Right lobe of liver (tissue), 6 donors: ENCODE measurements around the gene FAM229A. TPM values are rescaled to one million over a fixed set of nuclear protein-coding genes. Genes with fewer than 3 reads are reported as not detected.

ENCODE experiments used
- ATAC-seq, 4 donors: fragments of 200-7000 bp; cut with Tn5 transposase; one replicate each; pipeline ENCODE4 v1.9.1; 2020; ENCODE audit warnings: mild to moderate bottlenecking in 4 of 4, moderate library complexity in 4 of 4
- DNase-seq, 3 donors: peaks; one replicate each; pipeline ENCODE4 v3.0.0-alpha.2; 2020
- H3K27ac ChIP-seq, 3 donors: fragments of 200-600 bp; one replicate each; pipeline ENCODE4 v1.8.0; 2022
- H3K27me3 ChIP-seq, 2 donors: fragments of 200-600 bp; one replicate each; pipeline ENCODE4 v1.8.0; 2022
- H3K36me3 ChIP-seq, 4 donors: fragments of 200-600 bp; sonication (generic) in 1 of 4; one replicate each; pipeline versions ENCODE4 v1.5.1 to v1.8.0; 2017 to 2022; ENCODE audit warnings: control low read depth in 1 of 4
- H3K4me1 ChIP-seq, 4 donors: fragments of 200-600 bp; sonication (generic) in 1 of 4; one replicate each; pipeline versions ENCODE4 v1.5.1 to v1.8.0; 2017 to 2022; ENCODE audit warnings: control low read depth in 1 of 4
- H3K4me3 ChIP-seq, 3 donors: fragments of 200-600 bp; one replicate each; pipeline ENCODE4 v1.8.0; 2022
- H3K9me3 ChIP-seq, 4 donors: fragments of 200-600 bp; sonication (generic) in 1 of 4; one replicate each; pipeline versions ENCODE4 v1.5.1 to v1.8.0; 2017 to 2022; ENCODE audit warnings: control low read depth in 1 of 4
- CTCF ChIP-seq, 4 donors: fragments of 200-600 bp in 3 of 4; fragments of 450-650 bp in 1 of 4; IDR thresholded peaks; one replicate each; pipeline versions ENCODE4 v1.5.1 to v1.8.0; 2016 to 2022; ENCODE audit warnings: antibody characterized with exemption in 4 of 4, mild to moderate bottlenecking in 2 of 4
- POLR2A ChIP-seq: fragments of 450-650 bp; IDR thresholded peaks from one replicate; pipeline ENCODE4 v1.6.1; 2017; ENCODE audit warnings: antibody characterized with exemption, mild to moderate bottlenecking
- WGBS: methylation state at CpG from one replicate; pipeline ENCODE4 v1.1.6; 2018; ENCODE audit warnings: low coverage, low lambda C conversion rate; ENCODE audit not compliant: insufficient coverage; ENCODE audit errors: missing lambda C conversion rate; 5-methylcytosine and 5-hydroxymethylcytosine counted together
- intact Hi-C, 2 donors: fragments of 100-400 bp; cut with DNase I; formaldehyde crosslinking; loops; one replicate each; pipeline versions ENCODE4 v1.11.2 to v1.14.1; 2022
- long read RNA-seq: library from polyadenylated mRNA; unstranded; transcript quantifications from one replicate; pipeline ENCODE4 v2.0.0, GENCODE V29; 2019
- total RNA-seq, 6 experiments: library from RNA; depleted of rRNA in 2 of 6; stranded (reverse); fragments of >200 nt in 2 of 6; fragmentation: NEBNext Ultra II Directional in 3 of 6; extraction: Animal tissue kit (Norgen Biotek cat#: 25700) in 3 of 6; gene quantifications; one replicate each; pipeline versions ENCODE4 v1.1.0 to v1.2.4, GENCODE V29; 2016 to 2023
- donor health status: DM: no; HTN: yes; CAD: no.
- donor health status: DM: no; HTN: no; CAD: no.
- donor health status: DM: no; HTN: no; CAD: no.
- donor health status: DM: no; HTN: yes; CAD: no.
- donor health status: DM: no; HTN: yes; CAD: no.

The FAM229A gene, protein sequence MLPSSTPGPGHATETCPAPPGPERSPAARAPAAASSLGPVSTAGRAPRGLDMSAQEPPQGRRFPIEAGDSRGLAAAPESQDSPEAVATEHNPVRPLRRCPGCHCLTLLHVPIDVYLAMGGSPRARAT
- 1 to 10 TPM; 1.3 to 7.8 (median 5.3) TPM for total RNA-seq
- long read RNA-seq = 0 reads

GRCh38 chr1:32362474-32363313 lies at the start of gene FAM229A, which contains the start of gene TSSK3:
Gene FAM229A, minus strand, starts transcription at chr1:32362485. Its CDS starts 394 bp downstream, at chr1:32362091.
Gene TSSK3, plus strand, starts transcription at chr1:32362539. Its CDS starts 163 bp downstream, at chr1:32362702.
- Histone ChIP-seq H3K27ac (peak within 1 kb of the TSS; percentile 13 to 37 (median 29)), H3K36me3 (peaks cover 0 to 33% (median 6%) of the 10 kb centered on the region in 4 donors), H3K4me3 (peak within 1 kb of the TSS; percentile 17 to 43 (median 36)), H3K4me1 (peaks cover 0 to 23% (median 6%) of the 10 kb centered on the region in 4 donors), H3K9me3 (no peaks in the 10 kb centered on the region), H3K27me3 (no peaks in the 10 kb centered on the region)
- ATAC-seq (peak in 1 of 4 donors; percentile 2), DNase-seq (no peak)
- intact Hi-C loops = loop anchor here in 1 of 2 donors (10.0 kb wide), 1 partner anchor 148 kb away; no protein-coding TSS in a partner anchor
- WGBS = 74% methylated on average over 17 of the region's 17 CpGs
- TF ChIP-seq POLR2A (no peak), CTCF (IDR thresholded peaks at IDR 0.05) (no peak)

DNA sequence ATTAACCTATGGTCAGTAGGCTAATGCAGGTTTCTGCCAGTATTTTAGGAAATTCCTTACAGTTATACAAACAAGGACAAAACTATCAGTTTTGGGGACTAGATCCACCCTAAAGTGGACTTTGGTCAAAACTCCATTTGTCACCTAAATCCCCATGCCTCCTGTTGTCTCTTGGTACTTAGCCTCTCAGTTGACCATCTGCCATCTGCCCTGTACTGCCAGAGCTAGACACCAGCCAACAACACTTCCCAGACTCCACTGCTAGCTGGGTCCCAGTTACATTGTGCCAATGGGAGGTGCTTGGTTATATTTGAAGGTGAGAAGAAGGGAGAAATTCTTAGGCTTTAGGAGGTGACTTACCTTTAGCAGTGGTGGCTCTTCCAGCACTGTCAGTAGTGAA lies 49.0 kb upstream of the FAM229A start:
- H3K27me3 ChIP-seq = no peaks in the 10 kb centered on the region
- DNase-seq (peak in 1 of 3 donors; percentile 69), ATAC-seq (peak in 2 of 4 donors; percentile 8 to 41)
- no peak overlapping the region for H3K27ac ChIP-seq
- no peaks in the 10 kb centered on the region for H3K36me3 ChIP-seq
- H3K9me3 ChIP-seq = no peaks in the 10 kb centered on the region
- H3K4me3 ChIP-seq = no peak overlapping the region
- intact Hi-C loops = no loop called here
- no peak for TF ChIP-seq CTCF (IDR thresholded peaks at IDR 0.05)
- no peak for TF ChIP-seq POLR2A
- H3K4me1 ChIP-seq = peaks cover 0 to 16% (median 0%) of the 10 kb centered on the region in 4 donors

GRCh38 chr1:32406629-32407111 lies 44.4 kb upstream of the FAM229A start:
- H3K27ac ChIP-seq = peak overlapping the region; percentile 63 to 92 (median 72)
- ATAC-seq (peak; percentile 91 to 95 (median 92)), DNase-seq (peak; percentile 72 to 87 (median 86))
- H3K9me3 ChIP-seq = no peaks in the 10 kb centered on the region
- H3K36me3 ChIP-seq = no peaks in the 10 kb centered on the region
- no peaks in the 10 kb centered on the region for H3K27me3 ChIP-seq
- no peak overlapping the region for H3K4me3 ChIP-seq
- peaks cover 0 to 22% (median 0%) of the 10 kb centered on the region in 4 donors for H3K4me1 ChIP-seq
- intact Hi-C loops = no loop called here
- TF ChIP-seq POLR2A (no peak), CTCF (IDR thresholded peaks at IDR 0.05) (no peak)
- WGBS = 33% methylated on average over 4 of the region's 4 CpGs

GRCh38 chr1:32405672-32406467 lies 43.6 kb upstream of the FAM229A start:
- DNase-seq = no peak
- ATAC-seq = peak in 2 of 4 donors; percentile 3 to 6
- WGBS = 77% methylated on average over 2 of the region's 4 CpGs
- Histone ChIP-seq H3K27me3 (no peaks in the 10 kb centered on the region), H3K4me1 (peaks cover 0 to 25% (median 0%) of the 10 kb centered on the region in 4 donors), H3K9me3 (no peaks in the 10 kb centered on the region), H3K27ac (peak overlapping the region; percentile 63 to 92 (median 72)), H3K4me3 (no peak overlapping the region), H3K36me3 (no peaks in the 10 kb centered on the region)
- intact Hi-C loops = no loop called here
- no peak for TF ChIP-seq POLR2A
- TF ChIP-seq CTCF (IDR thresholded peaks at IDR 0.05) = no peak
